ENCODE results near the gene SYNDIG1.

SYNDIG1 gene

DNA sequence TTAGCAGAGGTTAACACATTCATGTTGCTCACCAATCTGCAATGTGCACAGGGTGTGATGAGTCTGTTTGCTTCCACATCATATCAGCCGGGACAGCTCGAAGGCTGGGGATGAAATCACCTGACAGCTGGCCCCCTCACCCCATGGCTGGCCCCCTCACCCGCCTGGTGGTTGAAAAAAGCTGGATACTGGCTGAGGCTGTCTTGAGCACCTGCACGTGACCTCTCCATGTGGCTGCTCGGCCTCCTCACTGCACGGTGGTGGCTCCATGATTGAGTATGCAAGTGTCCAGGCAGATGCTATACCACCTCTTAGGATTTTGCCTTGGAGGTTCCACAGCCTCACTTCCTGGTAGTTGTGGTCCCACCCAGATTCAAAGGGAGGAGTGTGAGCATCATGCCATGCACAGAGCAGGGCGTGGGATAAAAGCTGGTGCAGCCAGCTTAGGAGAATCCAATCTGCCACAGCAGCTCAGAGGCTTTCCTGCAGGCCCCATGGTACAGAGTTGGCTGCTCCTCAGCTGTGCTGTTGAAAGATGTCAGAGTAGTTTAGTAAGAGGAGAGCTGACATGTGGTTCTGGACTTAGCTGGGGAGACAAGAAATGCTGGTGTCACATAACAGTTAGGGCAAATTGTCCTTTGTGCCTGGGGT is 29.6 kb upstream of the SYNDIG1 start:
- ChIA-PET POLR2A (no interaction called here), CTCF (no interaction called here)
- DNase-seq (ENCODE audit: extremely low spot score): no peak
- TF ChIP-seq, protein P1, sequence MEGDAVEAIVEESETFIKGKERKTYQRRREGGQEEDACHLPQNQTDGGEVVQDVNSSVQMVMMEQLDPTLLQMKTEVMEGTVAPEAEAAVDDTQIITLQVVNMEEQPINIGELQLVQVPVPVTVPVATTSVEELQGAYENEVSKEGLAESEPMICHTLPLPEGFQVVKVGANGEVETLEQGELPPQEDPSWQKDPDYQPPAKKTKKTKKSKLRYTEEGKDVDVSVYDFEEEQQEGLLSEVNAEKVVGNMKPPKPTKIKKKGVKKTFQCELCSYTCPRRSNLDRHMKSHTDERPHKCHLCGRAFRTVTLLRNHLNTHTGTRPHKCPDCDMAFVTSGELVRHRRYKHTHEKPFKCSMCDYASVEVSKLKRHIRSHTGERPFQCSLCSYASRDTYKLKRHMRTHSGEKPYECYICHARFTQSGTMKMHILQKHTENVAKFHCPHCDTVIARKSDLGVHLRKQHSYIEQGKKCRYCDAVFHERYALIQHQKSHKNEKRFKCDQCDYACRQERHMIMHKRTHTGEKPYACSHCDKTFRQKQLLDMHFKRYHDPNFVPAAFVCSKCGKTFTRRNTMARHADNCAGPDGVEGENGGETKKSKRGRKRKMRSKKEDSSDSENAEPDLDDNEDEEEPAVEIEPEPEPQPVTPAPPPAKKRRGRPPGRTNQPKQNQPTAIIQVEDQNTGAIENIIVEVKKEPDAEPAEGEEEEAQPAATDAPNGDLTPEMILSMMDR (IDR thresholded peaks at IDR 0.05; ENCODE audit: control extremely low read depth, extremely low read depth, low read depth, missing control alignments): no peak

DNA sequence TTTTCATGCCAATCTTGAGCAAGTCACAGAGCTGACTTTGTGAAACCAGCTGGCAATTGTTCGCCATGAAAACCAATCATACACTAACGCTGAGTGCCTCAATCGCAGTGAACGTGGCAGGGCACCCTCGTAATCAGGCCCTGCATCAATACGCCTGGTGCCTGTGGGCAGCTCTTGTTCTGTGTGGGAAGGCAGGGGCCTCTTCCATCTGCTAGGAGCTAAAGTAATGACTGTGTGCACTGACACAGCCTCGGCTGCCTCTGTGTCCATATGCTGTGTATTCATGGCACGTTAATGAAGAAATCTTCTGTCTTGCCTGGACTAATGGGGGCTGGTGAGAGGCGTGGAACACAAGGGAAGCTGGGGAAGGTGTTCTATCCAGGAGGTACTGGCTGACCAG is 27.8 kb upstream of the SYNDIG1 start:
- TF ChIP-seq, protein P1 (IDR thresholded peaks at IDR 0.05; ENCODE audit: control extremely low read depth, extremely low read depth, low read depth, missing control alignments): no peak
- CTCF ChIA-PET: no interaction called here
- POLR2A ChIA-PET: no interaction called here
- DNase-seq (ENCODE audit: extremely low spot score): no peak

DNA sequence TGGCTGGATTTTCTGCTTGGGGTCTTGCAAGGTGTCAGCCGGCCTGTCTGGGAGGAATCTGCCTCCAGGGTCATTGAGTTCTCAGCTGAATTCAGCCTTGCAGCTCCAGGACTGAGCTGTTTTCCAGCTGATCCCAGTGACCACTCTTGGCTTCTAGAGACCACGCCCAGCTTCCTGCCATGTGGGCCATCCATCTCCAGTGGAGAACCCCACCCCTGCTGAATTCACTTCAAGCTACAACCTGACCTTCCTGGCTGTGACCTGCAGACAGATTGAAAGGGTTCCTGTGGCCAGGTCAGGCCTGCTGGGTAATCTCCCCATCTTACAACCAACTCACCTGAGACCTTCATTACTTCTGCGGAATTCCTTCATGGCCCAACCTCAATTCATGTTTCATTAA is 26.5 kb upstream of the SYNDIG1 start:
- TF ChIP-seq, protein P1 (IDR thresholded peaks at IDR 0.05; ENCODE audit: control extremely low read depth, extremely low read depth, low read depth, missing control alignments): no peak

DNA sequence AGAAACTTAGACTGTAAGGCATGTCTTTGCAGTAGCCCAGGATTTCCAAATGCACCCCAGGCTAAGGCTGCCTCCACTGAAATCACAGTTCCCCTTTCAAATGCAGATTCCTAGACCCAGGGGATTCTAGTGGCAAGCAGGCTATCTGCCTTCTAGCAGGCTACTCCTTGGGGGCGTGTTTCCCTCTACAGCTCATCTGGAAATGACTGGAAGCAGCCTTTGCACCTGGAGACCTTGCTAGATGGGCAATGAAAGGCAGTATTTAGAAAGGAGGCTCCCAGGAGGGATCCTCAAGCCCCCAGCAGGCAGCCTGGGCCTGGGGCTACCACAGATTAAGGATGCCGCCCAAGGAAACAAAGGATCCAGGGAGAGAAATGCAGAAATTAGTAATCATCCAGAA is 26.0 kb upstream of the SYNDIG1 start:
- ChIA-PET POLR2A (no interaction called here), CTCF (no interaction called here)
- TF ChIP-seq, protein P1 (IDR thresholded peaks at IDR 0.05; ENCODE audit: control extremely low read depth, extremely low read depth, low read depth, missing control alignments): no peak
- DNase-seq (ENCODE audit: extremely low spot score): no peak

More for the DNA sequence above, 26.5 kb upstream of the SYNDIG1 start:
- ChIA-PET CTCF (interaction anchor here (0.8 kb wide), 1 partner anchor 101 kb away, joined by 3 read pairs; no protein-coding TSS in a partner anchor), POLR2A (no interaction called here)
- no peak for DNase-seq (ENCODE audit: extremely low spot score)

DNA sequence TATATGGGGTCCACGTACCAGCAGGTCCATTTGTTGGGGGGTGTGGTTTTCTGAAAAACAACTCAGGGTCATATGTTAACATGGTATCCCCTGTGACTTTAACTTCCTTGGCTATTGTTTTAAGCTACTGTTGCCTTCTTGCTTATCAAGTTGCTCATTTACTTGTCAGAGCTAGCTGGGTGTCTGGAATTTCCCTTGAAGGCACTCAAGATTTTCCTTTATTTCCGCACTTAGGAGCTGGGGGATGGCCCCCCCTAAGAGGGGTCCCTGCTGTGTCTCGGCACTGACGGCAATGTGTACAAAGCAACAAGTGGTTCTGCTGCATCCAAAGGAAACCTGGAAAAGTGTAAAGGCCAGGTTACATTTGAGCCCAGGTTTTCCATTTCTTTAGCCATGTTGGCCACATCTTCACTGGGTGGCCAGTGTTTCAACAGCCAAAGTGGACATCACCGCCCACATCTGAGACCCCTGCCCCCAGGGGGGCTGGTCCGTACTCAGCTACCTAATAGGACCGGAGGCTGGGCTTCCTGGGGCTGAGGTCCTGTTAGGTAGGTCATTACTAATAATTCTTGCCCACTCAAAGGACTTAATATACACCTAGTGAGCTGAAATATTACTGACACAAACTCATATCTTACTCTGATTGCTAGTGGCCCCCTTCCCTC is 24.8 kb upstream of the SYNDIG1 start:
- TF ChIP-seq, protein P1 (IDR thresholded peaks at IDR 0.05; ENCODE audit: control extremely low read depth, extremely low read depth, low read depth, missing control alignments): no peak
- POLR2A ChIA-PET: no interaction called here
- CTCF ChIA-PET: interaction anchor here (1.0 kb wide), 1 partner anchor 74 kb away, joined by 3 read pairs; no protein-coding TSS in a partner anchor
- no peak for DNase-seq (ENCODE audit: extremely low spot score)

DNA sequence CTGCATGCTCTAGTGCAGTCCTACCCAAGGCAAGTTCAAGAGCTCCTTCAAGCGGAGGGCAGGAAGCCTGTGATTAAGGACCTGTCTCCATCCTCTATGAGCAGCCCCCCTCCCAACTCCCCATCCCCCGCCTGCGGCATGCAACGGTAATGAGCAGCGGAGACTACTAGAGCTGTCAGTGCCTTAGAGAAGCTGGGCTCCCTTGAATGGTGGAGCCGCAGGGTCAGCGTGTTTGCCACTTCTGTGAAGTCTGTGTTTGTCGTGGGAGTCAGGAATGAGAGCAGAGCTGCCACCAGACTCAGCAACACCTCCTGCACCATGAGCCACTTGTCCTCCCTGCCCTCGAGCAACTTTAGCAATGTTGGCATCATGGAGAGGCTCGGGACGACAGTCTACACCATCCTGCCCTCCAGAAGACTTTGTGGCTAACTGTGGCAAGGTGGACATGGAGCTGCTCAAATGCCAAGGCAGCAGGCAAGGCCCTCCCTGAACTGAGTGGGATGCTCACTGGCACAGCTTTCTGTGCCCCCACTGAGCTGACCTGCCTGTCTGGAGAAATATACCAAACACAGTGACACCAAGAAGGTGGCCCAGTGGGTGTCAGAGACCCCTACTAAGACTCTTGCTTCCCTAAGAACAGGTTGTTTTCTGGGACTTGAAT is 23.8 kb upstream of the SYNDIG1 start:
- TF ChIP-seq, protein P1 (IDR thresholded peaks at IDR 0.05; ENCODE audit: control extremely low read depth, extremely low read depth, low read depth, missing control alignments): no peak
- ChIA-PET CTCF (interaction anchor here (1.0 kb wide), 1 partner anchor 75 kb away, joined by 3 read pairs; no protein-coding TSS in a partner anchor), POLR2A (no interaction called here)
- no peak for DNase-seq (ENCODE audit: extremely low spot score)

All from GM10248 (cell line).